Mucosa of descending colon (tissue), 3 donors: ENCODE data around the gene C12orf42. TPM values are rescaled to one million over a fixed set of nuclear protein-coding genes. Genes with fewer than 3 reads are reported as not detected.

Source experiments
- ATAC-seq: fragments of 200-7000 bp; cut with Tn5 transposase; one replicate; pipeline ENCODE4 v1.9.1; 2020; ENCODE audit warnings: mild to moderate bottlenecking, moderate library complexity
- DNase-seq, 3 donors: peaks; one replicate each; pipeline ENCODE4 v3.0.0-alpha.2; 2020
- H3K36me3 ChIP-seq: fragments of 200-600 bp; one replicate; pipeline ENCODE4 v1.8.0; 2021; ENCODE audit warnings: low read depth, mild to moderate bottlenecking
- H3K4me1 ChIP-seq: fragments of 200-600 bp; one replicate; pipeline ENCODE4 v1.8.0; 2021; ENCODE audit warnings: low read depth, mild to moderate bottlenecking
- H3K4me3 ChIP-seq: fragments of 200-600 bp; one replicate; pipeline ENCODE4 v1.8.0; 2021; ENCODE audit warnings: mild to moderate bottlenecking
- H3K9me3 ChIP-seq: fragments of 200-600 bp; one replicate; pipeline ENCODE4 v1.8.0; 2021; ENCODE audit warnings: mild to moderate bottlenecking
- CTCF ChIP-seq: fragments of 200-600 bp; IDR thresholded peaks from one replicate; pipeline ENCODE4 v1.8.0; 2022; ENCODE audit warnings: antibody characterized with exemption, mild to moderate bottlenecking
- intact Hi-C, 2 donors: fragments of 100-400 bp; cut with DNase I in 1 of 2; cut with micrococcal nuclease in 1 of 2; formaldehyde crosslinking; loops; one replicate each; pipeline versions ENCODE4 v1.11.0 to v1.11.1; 2022; cut with DNase I, micrococcal nuclease
- total RNA-seq, 3 donors: library from RNA; stranded (reverse); fragmentation: NEBNext Ultra II Directional in 2 of 3; extraction: Animal tissue kit (Norgen Biotek cat#: 25700) in 2 of 3; gene quantifications; one replicate each; pipeline versions ENCODE4 v1.2.1 to v1.2.4, GENCODE V29; 2021 to 2023
- donor health status: DM: no; HTN: no; CAD: no; lungs with moderate emphysema.
- donor health status: DM: no; HTN: no; CAD: no.
- donor health status: DM: no; HTN: yes; CAD: no.

The C12orf42 gene
- total RNA-seq, 3 donors from 2014 or later = 0.34 TPM; not detected in 2

DNA sequence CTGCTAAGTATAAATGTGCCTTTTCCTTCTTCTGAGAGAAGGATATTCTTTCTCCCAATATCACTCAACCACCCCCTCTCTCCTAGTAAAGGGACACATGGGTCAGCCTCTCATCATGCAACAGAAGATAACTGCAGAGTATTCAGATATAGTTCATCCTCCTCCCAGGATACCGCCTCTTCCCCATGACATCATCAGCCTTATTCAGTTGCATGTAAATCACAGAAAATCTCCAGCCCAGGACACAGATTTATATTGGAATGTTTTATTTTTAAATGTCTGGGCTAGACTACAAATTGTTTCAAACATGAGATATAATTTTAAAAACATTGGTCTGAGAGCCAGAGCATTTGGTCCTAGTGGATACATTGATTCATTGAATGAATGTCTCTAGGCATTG lies 178.5 kb downstream of the C12orf42 start:
- Histone ChIP-seq H3K9me3 (no peaks in the 10 kb centered on the region), H3K36me3 (no peaks in the 10 kb centered on the region), H3K4me1 (no peaks in the 10 kb centered on the region), H3K4me3 (no peak overlapping the region)
- ATAC-seq = no peak
- no peak for TF ChIP-seq CTCF
- intact Hi-C loops = no loop called here
- no peak for DNase-seq

DNA sequence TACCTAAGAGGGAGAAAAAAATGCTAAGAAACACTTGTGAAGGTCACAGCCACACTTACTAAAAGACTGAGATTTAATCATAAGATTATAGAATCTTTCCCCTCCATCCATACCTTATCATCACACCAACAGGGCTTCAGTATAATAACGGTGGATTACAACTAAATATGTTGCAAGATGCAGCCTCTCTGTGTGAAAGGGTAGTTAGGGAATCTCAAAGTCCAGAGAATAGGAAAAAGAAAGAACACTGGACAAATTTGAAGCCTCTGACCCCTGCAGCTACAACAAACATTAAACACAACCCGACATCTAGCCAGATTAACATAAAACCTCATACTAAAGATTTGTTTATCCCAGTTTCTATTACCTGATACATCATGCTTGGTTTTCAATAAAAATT lies 181.0 kb downstream of the C12orf42 start:
- no peak for DNase-seq
- TF ChIP-seq CTCF = no peak
- Histone ChIP-seq H3K36me3 (no peaks in the 10 kb centered on the region), H3K9me3 (no peaks in the 10 kb centered on the region), H3K4me1 (no peaks in the 10 kb centered on the region), H3K4me3 (no peak overlapping the region)
- intact Hi-C loops = no loop called here
- no peak for ATAC-seq

GRCh38 chr12:103313894-103314293 lies 181.9 kb downstream of the C12orf42 start:
- H3K9me3 ChIP-seq = no peaks in the 10 kb centered on the region
- H3K4me1 ChIP-seq = no peaks in the 10 kb centered on the region
- ATAC-seq = no peak
- H3K36me3 ChIP-seq = no peaks in the 10 kb centered on the region
- DNase-seq = no peak
- TF ChIP-seq CTCF = no peak
- intact Hi-C loops = no loop called here
- no peak overlapping the region for H3K4me3 ChIP-seq

DNA sequence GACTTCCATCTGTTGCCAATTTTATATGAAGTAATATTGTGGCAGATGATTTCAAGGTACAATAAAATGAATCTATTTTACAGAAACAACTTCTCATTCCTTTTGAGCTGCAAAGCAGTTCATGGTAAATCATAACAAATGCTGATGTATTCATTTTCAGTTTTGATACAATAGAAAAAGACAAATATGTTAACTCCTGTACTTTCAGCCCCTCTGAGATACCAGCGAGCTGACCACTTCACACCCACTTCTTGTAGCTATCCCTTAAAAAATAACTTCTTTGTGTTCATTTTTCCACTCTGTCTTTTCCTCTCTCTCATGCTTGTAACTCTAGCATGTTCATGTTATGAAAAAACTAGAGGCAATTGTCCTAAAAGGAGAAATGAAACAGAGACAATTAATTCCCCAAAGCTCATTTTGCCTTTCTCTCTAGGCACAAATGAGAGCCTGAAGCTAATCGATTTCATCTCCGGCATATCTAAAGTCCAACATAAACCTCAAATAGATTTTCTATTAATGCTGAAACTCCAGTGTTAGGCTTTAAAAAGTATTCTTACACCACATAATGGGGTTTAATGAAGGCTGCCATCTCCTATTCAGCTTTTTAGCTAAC lies 182.9 kb downstream of the C12orf42 start:
- H3K36me3 ChIP-seq = no peaks in the 10 kb centered on the region
- no peak for ATAC-seq
- no peak overlapping the region for H3K4me3 ChIP-seq
- TF ChIP-seq CTCF = no peak
- no peaks in the 10 kb centered on the region for H3K4me1 ChIP-seq
- intact Hi-C loops = no loop called here
- no peak for DNase-seq
- no peaks in the 10 kb centered on the region for H3K9me3 ChIP-seq

GRCh38 chr12:103310546-103311270 lies 185.1 kb downstream of the C12orf42 start:
- ATAC-seq = no peak
- H3K9me3 ChIP-seq = no peaks in the 10 kb centered on the region

More at GRCh38 chr12:103310546-103311270, 185.1 kb downstream of the C12orf42 start:
- no peaks in the 10 kb centered on the region for H3K4me1 ChIP-seq
- intact Hi-C loops = no loop called here
- H3K4me3 ChIP-seq = no peak overlapping the region
- TF ChIP-seq CTCF = no peak
- DNase-seq = no peak
- H3K36me3 ChIP-seq = no peaks in the 10 kb centered on the region
